GM18873 (cell line): Measurements from ENCODE around the gene POLD4.

ENCODE experiments used
- ATAC-seq: cut with Tn5 transposase; IDR thresholded peaks from one replicate; pipeline ENCODE4 v1.9.1; 2021; ENCODE audit warnings: mild to moderate bottlenecking, moderate library complexity, moderate number of reproducible peaks; ENCODE audit not compliant: unreplicated experiment, low FRiP score

Gene POLD4

DNA sequence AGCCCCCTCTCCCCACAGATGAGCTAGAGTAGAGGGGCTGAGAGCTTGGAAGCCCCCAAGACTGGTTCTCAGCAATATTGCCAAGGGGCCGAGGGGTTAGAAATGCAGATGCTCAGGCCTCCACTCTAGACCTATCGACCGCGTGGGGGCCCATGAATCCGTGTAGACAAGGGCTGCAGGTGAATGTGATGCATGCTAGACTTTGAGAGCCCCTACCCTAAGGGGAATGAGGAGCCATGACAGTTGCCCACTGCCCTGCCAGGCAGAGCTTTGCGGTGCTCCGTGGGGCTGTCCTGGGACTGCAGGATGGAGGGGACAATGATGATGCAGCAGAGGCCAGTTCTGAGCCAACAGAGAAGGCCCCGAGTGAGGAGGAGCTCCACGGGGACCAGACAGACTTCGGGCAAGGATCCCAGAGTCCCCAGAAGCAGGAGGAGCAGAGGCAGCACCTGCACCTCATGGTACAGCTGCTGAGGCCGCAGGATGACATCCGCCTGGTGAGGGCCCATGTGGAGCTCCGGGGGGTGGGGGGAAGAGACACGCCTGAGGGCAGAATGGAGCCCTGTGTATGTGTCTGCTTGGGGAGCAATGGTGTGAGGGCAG lies 48.7 kb downstream of the POLD4 start:
- ATAC-seq, result no peak

DNA sequence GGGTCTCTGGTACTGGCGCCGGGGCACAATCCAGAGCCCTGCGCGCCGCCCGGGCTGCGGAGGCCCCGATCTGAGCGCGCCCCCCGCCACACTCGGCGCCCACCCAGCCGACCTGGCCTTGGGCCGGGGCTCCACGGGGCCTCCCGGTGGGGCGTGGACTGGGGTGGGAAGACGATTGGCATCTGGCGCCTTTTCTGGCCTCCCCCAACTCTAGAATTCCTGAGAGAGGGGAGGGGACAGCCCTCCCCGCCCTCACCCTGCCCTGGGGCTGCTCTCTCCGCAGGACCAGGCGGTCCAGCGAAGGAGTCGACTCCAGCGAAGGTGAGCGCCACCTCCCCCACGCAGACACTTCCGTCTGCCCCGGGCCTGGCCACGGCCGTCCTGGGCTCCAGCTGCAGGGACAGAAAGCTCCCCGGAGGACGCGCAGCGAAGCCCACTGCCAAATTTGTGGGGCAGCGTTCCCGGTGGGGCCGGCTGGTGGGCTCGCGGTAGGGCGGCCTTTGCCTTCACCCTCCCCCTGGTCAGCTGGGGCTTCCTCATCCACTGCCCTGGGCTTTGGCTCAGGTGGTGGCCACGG lies 49.4 kb downstream of the POLD4 start:
- ATAC-seq, result no peak

DNA sequence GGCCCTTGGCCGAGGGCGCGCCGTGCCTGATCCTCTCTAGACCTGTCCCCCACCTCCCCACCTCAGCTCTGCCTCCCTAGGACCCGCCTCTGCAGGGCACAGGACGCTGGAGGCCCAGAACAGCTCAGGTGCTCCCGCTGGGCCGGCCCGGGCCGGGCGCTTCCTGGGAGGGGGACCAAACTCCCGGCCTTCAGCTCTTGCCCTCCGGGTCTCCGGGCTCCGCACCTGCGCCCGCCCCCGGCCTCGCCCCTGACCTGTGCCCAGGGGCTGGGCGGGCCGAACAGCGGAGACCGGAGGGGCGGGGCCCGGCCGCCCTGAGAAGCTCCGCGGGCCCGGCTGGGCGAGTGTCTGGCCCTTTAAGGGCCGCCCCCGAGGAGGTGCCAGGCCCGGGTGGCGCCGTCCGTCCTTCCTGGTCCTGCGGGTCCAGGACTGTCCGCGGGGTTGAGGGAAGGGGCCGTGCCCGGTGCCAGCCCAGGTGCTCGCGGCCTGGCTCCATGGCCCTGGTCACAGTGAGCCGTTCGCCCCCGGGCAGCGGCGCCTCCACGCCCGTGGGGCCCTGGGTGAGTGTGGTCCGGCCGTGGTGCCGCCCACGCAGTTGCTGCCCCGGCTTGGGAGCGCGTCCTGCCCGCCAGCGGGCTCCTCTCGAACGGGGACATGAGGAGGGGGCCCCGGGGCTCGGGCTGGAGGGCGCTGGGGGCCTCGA lies 50.1 kb downstream of the POLD4 start, which contains the start of gene SSH3:
Gene SSH3 (plus strand): TSS at position 399 of the 703 bp plus-strand sequence. CDS start 96 bp downstream, at position 495.
- no peak for ATAC-seq

DNA sequence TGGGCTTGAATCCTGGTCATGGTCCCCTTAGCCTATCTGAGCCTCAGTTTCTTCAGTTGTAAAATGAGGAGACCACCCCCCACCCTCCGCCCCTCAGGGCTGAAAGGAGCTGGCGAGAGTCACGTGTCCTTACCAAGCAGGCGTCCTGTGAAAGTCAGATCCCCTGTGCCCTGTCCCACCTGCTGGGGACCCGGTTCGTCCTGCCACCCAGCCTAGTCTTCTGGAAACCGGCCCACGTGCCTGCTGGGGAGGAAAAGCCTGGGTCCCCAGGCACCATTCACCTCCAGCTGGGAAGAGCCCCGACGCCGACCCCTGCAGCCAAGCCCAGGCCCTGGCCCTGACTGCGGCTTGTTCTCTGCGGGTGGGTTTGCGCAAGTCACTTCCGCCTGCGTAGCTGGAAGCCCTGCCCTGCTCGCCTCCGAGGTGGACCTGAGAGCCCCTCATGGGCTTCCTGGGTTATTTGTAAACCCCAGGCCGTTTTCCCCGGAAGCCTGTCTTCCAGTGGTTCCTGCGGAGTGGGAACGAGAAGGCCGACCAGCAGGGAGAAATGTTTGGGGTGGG lies 50.7 kb downstream of the POLD4 start:
- ATAC-seq, result no peak

DNA sequence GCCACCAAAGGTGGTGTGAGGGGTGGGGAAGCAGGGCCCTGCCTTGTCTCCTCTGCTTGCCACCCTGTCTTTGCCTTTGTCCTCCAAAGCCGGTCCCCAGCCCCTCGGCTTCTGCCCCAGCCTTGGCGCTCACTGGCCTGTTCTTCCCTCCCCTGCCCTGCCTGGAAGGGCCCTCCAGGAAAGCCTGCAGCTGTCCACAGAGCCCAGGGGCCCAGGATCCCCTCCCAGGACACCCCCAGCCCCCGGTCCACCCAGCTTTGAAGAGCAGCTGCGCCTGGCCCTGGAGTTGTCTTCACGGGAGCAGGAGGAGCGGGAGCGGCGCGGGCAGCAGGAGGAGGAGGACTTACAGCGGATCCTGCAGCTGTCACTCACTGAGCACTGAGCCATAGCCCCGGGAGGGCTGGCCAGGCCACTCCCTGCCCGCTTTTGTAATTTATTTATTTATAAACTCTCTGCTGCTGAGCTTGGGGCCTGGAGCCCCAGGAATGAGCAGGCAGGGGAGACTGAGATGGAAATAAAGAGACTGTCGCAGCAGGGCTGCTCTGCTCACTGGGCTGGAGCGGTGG lies 51.3 kb downstream of the POLD4 start:
- ATAC-seq, result no peak

DNA sequence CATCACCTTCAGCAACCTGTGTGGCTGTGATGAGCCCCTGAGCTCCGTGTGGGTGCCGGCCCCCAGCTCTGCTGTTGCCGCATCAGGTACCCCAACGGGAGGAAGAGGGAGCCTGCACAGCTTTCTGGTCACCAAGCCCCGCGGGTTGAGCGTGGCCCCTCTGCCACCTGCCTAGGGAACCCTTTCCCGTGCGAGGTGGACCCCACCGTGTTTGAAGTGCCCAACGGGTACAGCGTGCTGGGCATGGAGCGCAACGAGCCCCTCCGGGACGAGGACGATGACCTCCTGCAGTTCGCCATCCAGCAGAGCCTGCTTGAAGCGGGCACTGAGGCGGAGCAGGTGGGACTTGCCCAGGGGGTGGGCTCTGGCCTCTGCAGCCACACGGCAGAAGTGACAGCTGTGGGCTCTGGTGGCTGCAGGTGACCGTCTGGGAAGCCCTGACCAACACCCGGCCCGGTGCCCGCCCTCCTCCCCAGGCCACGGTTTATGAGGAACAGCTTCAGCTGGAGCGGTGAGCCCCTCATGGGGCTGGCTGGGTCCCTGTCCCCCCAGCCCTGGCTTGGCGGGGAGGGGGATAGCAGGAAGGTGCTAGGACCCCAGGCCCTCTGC lies 51.9 kb downstream of the POLD4 start:
- no peak for ATAC-seq
